ENCODE measurements around the gene CLEC2A.
"Not testable (repeated sequence)": the region's sequence is repeated elsewhere in the genome, so short reads cannot be mapped to it uniquely, and the experiment has no call there.

The CLEC2A gene

GRCh38 chr12:9881988-9882387 lies 50.2 kb downstream of the CLEC2A start:
- H3K27ac ChIP-seq: no peak overlapping the region
- TF ChIP-seq, protein P1, sequence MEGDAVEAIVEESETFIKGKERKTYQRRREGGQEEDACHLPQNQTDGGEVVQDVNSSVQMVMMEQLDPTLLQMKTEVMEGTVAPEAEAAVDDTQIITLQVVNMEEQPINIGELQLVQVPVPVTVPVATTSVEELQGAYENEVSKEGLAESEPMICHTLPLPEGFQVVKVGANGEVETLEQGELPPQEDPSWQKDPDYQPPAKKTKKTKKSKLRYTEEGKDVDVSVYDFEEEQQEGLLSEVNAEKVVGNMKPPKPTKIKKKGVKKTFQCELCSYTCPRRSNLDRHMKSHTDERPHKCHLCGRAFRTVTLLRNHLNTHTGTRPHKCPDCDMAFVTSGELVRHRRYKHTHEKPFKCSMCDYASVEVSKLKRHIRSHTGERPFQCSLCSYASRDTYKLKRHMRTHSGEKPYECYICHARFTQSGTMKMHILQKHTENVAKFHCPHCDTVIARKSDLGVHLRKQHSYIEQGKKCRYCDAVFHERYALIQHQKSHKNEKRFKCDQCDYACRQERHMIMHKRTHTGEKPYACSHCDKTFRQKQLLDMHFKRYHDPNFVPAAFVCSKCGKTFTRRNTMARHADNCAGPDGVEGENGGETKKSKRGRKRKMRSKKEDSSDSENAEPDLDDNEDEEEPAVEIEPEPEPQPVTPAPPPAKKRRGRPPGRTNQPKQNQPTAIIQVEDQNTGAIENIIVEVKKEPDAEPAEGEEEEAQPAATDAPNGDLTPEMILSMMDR (IDR thresholded peaks at IDR 0.05): no peak
- TF ChIP-seq ZFX (IDR thresholded peaks at IDR 0.05; ENCODE audit: borderline replicate concordance): no peak

GRCh38 chr12:9881246-9881645 lies 50.9 kb downstream of the CLEC2A start, which contains the start of gene KLRF2:
KLRF2 (plus strand) TSS chr12:9881489; CDS start chr12:9881596, 107 bp downstream.
- H3K27ac ChIP-seq: no peak within 1 kb of the TSS
- TF ChIP-seq, protein P1 (IDR thresholded peaks at IDR 0.05): no peak
- no peak for TF ChIP-seq ZFX (IDR thresholded peaks at IDR 0.05; ENCODE audit: borderline replicate concordance)

- TF ChIP-seq ZFX (IDR thresholded peaks at IDR 0.05; ENCODE audit: borderline replicate concordance): no peak
- TF ChIP-seq, protein P1 (IDR thresholded peaks at IDR 0.05): no peak
- H3K27ac ChIP-seq: no peak overlapping the region
These were observed 51.6 kb downstream of the CLEC2A start for GRCh38 chr12:9880532-9881078.

GRCh38 chr12:9876120-9876519 lies 56.0 kb downstream of the CLEC2A start:
- H3K27ac ChIP-seq: not testable (repeated sequence)

- TF ChIP-seq, protein P1 (IDR thresholded peaks at IDR 0.05): no peak
- TF ChIP-seq ZFX (IDR thresholded peaks at IDR 0.05; ENCODE audit: borderline replicate concordance): no peak
- H3K27ac ChIP-seq: no peak overlapping the region
These were observed 59.4 kb downstream of the CLEC2A start for GRCh38 chr12:9872742-9873141.

DNA sequence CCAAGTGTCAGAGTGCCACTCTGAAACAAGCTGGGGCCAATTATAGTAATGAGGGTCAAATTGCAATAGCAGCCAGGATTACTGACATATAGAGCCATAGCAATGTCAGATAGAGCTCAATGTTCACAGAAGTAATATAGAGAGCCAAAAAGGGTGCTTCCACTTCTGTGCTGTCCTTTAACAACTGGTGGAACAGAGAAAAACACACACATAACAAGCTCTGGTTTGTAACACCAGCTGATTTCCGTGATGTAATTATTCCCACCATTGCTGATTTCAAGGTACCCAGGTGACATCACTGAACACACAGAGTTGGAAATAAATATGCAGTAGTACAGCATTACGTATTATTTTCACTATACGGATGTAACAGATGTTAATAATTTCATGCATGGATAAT lies 60.0 kb downstream of the CLEC2A start:
- H3K27ac ChIP-seq: no peak overlapping the region
- TF ChIP-seq ZFX (IDR thresholded peaks at IDR 0.05; ENCODE audit: borderline replicate concordance): no peak
- TF ChIP-seq, protein P1 (IDR thresholded peaks at IDR 0.05): no peak

GRCh38 chr12:9870286-9870866 lies 61.8 kb downstream of the CLEC2A start:
- no peak overlapping the region for H3K27ac ChIP-seq
- TF ChIP-seq, protein P1 (IDR thresholded peaks at IDR 0.05): no peak
- TF ChIP-seq ZFX (IDR thresholded peaks at IDR 0.05; ENCODE audit: borderline replicate concordance): no peak
